ENCODE data around the gene LARGE2. TPM values are rescaled to one million over a fixed set of nuclear protein-coding genes. Genes with fewer than 3 reads are reported as not detected.

The LARGE2 gene
- total RNA-seq, 5 donors from 2014 or later (not counting 1 experiment from before 2014, with no cell fraction given): 2.5 to 9.6 (median 5.1) TPM

- DNase-seq (no peak), ATAC-seq (replicated peaks in 1 of 4) (no peak)
- Histone ChIP-seq H3K27me3 (replicated peaks in 1 of 2; ENCODE audit: control insufficient read depth in 2 of 2, extremely low read depth in 1 of 2, insufficient read depth in 2 of 2, low read length in 1 of 2) (no peaks in the 10 kb centered on the region), H3K36me3 (ENCODE audit: control insufficient read depth in 2 of 2, extremely low read depth in 1 of 2, insufficient read depth in 1 of 2, low read length in 1 of 2) (peaks cover 5 to 77% of the 10 kb centered on the region in 2 donors), H3K4me1 (ENCODE audit: control insufficient read depth in 1 of 2, extremely low read depth in 1 of 2, insufficient read depth in 2 of 2, low read length in 2 of 2) (no peaks in the 10 kb centered on the region), H3K27ac (ENCODE audit: low read length) (no peak overlapping the region), H3K4me3 (ENCODE audit: control insufficient read depth in 1 of 2, extremely low read depth in 1 of 2, low read length in 1 of 2) (no peak overlapping the region), H3K9me3 (no peaks in the 10 kb centered on the region)
- ChIA-PET POLR2A (no interaction called here), CTCF (interaction anchor here (0.7 to 1.6 kb wide), 2 partner anchors 15 to 19 kb away, joined by 3 to 10 read pairs; no protein-coding TSS in a partner anchor)
- Mint-ChIP-seq H3K4me3 (no peak overlapping the region), H3K27me3 (no peaks in the 10 kb centered on the region), H3K36me3 (peaks cover 62% of the 10 kb centered on the region), H3K4me1 (no peaks in the 10 kb centered on the region), H3K27ac (no peak overlapping the region), H3K9me3 (no peaks in the 10 kb centered on the region)
- 100% methylated on average over 1 of the region's 1 CpG for WGBS (ENCODE audit: insufficient coverage)
Measured at GRCh38 chr11:45949992-45950407, 27.5 kb downstream of the LARGE2 start.

- Histone ChIP-seq H3K27me3 (replicated peaks in 1 of 2; ENCODE audit: control insufficient read depth in 2 of 2, extremely low read depth in 1 of 2, insufficient read depth in 2 of 2, low read length in 1 of 2) (no peaks in the 10 kb centered on the region), H3K27ac (ENCODE audit: low read length) (no peak overlapping the region), H3K36me3 (ENCODE audit: control insufficient read depth in 2 of 2, extremely low read depth in 1 of 2, insufficient read depth in 1 of 2, low read length in 1 of 2) (peaks cover 0 to 28% of the 10 kb centered on the region in 2 donors), H3K4me3 (ENCODE audit: control insufficient read depth in 1 of 2, extremely low read depth in 1 of 2, low read length in 1 of 2) (no peak overlapping the region), H3K9me3 (no peaks in the 10 kb centered on the region), H3K4me1 (ENCODE audit: control insufficient read depth in 1 of 2, extremely low read depth in 1 of 2, insufficient read depth in 2 of 2, low read length in 2 of 2) (no peaks in the 10 kb centered on the region)
- DNase-seq (no peak), ATAC-seq (replicated peaks in 1 of 4) (no peak)
- ChIA-PET POLR2A (interaction anchor here in 1 of 2 donors (0.6 kb wide), 1 partner anchor 13 kb away, joined by 3 read pairs; no protein-coding TSS in a partner anchor), CTCF (interaction anchor here (0.6 to 1.5 kb wide), 2 partner anchors 46 to 1495 kb away, joined by 4 to 5 read pairs; no protein-coding TSS in a partner anchor)
- H3K36me3 Mint-ChIP-seq: peaks cover 45% of the 10 kb centered on the region
- no peaks in the 10 kb centered on the region for H3K9me3 Mint-ChIP-seq
- H3K4me3 Mint-ChIP-seq: no peak overlapping the region
- H3K4me1 Mint-ChIP-seq: peaks cover 0 to 6% (median 2%) of the 10 kb centered on the region in 3 donors
- H3K27ac Mint-ChIP-seq: no peak overlapping the region
- WGBS (ENCODE audit: insufficient coverage): no CpG with 5 or more reads among the region's 1 CpG
- no peaks in the 10 kb centered on the region for H3K27me3 Mint-ChIP-seq
Measured at GRCh38 chr11:45959851-45960250, 37.4 kb downstream of the LARGE2 start.

GRCh38 chr11:45960387-45961095, 38.1 kb downstream of the LARGE2 start:
- no peak overlapping the region for H3K4me3 ChIP-seq (ENCODE audit: control insufficient read depth in 1 of 2, extremely low read depth in 1 of 2, low read length in 1 of 2)
- peaks cover 0 to 32% of the 10 kb centered on the region in 2 donors for H3K36me3 ChIP-seq (ENCODE audit: control insufficient read depth in 2 of 2, extremely low read depth in 1 of 2, insufficient read depth in 1 of 2, low read length in 1 of 2)
- no peaks in the 10 kb centered on the region for H3K9me3 ChIP-seq
- no peak overlapping the region for H3K27ac ChIP-seq (ENCODE audit: low read length)
- Mint-ChIP-seq H3K9me3 (no peaks in the 10 kb centered on the region), H3K4me3 (no peak overlapping the region), H3K27ac (no peak overlapping the region), H3K27me3 (no peaks in the 10 kb centered on the region), H3K4me1 (peaks cover 0 to 6% (median 2%) of the 10 kb centered on the region in 3 donors), H3K36me3 (peaks cover 38% of the 10 kb centered on the region)
- no peaks in the 10 kb centered on the region for H3K4me1 ChIP-seq (ENCODE audit: control insufficient read depth in 1 of 2, extremely low read depth in 1 of 2, insufficient read depth in 2 of 2, low read length in 2 of 2)
- no CpG with 5 or more reads among the region's 4 CpGs for WGBS (ENCODE audit: insufficient coverage)
- ChIA-PET CTCF (interaction anchor here in 1 of 2 donors (0.9 kb wide), 1 partner anchor 9 kb away, joined by 7 read pairs; no protein-coding TSS in a partner anchor), POLR2A (no interaction called here)
- H3K27me3 ChIP-seq (replicated peaks in 1 of 2; ENCODE audit: control insufficient read depth in 2 of 2, extremely low read depth in 1 of 2, insufficient read depth in 2 of 2, low read length in 1 of 2): no peaks in the 10 kb centered on the region
- no peak for ATAC-seq (replicated peaks in 1 of 4)
- DNase-seq: no peak

GRCh38 chr11:45961751-45962240, 39.3 kb downstream of the LARGE2 start:
- Histone ChIP-seq H3K9me3 (no peaks in the 10 kb centered on the region), H3K4me3 (ENCODE audit: control insufficient read depth in 1 of 2, extremely low read depth in 1 of 2, low read length in 1 of 2) (no peak overlapping the region), H3K27me3 (replicated peaks in 1 of 2; ENCODE audit: control insufficient read depth in 2 of 2, extremely low read depth in 1 of 2, insufficient read depth in 2 of 2, low read length in 1 of 2) (no peaks in the 10 kb centered on the region), H3K27ac (ENCODE audit: low read length) (no peak overlapping the region), H3K4me1 (ENCODE audit: control insufficient read depth in 1 of 2, extremely low read depth in 1 of 2, insufficient read depth in 2 of 2, low read length in 2 of 2) (no peaks in the 10 kb centered on the region), H3K36me3 (ENCODE audit: control insufficient read depth in 2 of 2, extremely low read depth in 1 of 2, insufficient read depth in 1 of 2, low read length in 1 of 2) (peaks cover 0 to 29% of the 10 kb centered on the region in 2 donors)
- Mint-ChIP-seq H3K27ac (no peak overlapping the region), H3K4me3 (no peak overlapping the region), H3K9me3 (no peaks in the 10 kb centered on the region), H3K4me1 (peaks cover 0 to 6% (median 2%) of the 10 kb centered on the region in 3 donors), H3K36me3 (peaks cover 29% of the 10 kb centered on the region), H3K27me3 (no peaks in the 10 kb centered on the region)
- ATAC-seq (replicated peaks in 1 of 4): no peak
- WGBS (ENCODE audit: insufficient coverage): 60% methylated on average over 1 of the region's 7 CpGs
- DNase-seq: no peak
- CTCF ChIA-PET: interaction anchor here in 1 of 2 donors (0.5 to 0.9 kb wide), 2 partner anchors 10 to 1277 kb away, joined by 3 to 7 read pairs; no protein-coding TSS in a partner anchor
- POLR2A ChIA-PET: no interaction called here

- WGBS (ENCODE audit: insufficient coverage): 96% methylated on average over 4 of the region's 9 CpGs
- H3K27me3 ChIP-seq (replicated peaks in 1 of 2; ENCODE audit: control insufficient read depth in 2 of 2, extremely low read depth in 1 of 2, insufficient read depth in 2 of 2, low read length in 1 of 2): no peaks in the 10 kb centered on the region
- Mint-ChIP-seq H3K4me1 (no peaks in the 10 kb centered on the region), H3K36me3 (peaks cover 21% of the 10 kb centered on the region), H3K27me3 (no peaks in the 10 kb centered on the region), H3K9me3 (no peaks in the 10 kb centered on the region), H3K4me3 (no peak overlapping the region), H3K27ac (no peak overlapping the region)
- H3K27ac ChIP-seq (ENCODE audit: low read length): peak overlapping the region; percentile 8
- H3K36me3 ChIP-seq (ENCODE audit: control insufficient read depth in 2 of 2, extremely low read depth in 1 of 2, insufficient read depth in 1 of 2, low read length in 1 of 2): peaks cover 5 to 58% of the 10 kb centered on the region in 2 donors
- no peak overlapping the region for H3K4me3 ChIP-seq (ENCODE audit: control insufficient read depth in 1 of 2, extremely low read depth in 1 of 2, low read length in 1 of 2)
- no peaks in the 10 kb centered on the region for H3K4me1 ChIP-seq (ENCODE audit: control insufficient read depth in 1 of 2, extremely low read depth in 1 of 2, insufficient read depth in 2 of 2, low read length in 2 of 2)
- peak; percentile 85 to 91 (median 86) for ATAC-seq (replicated peaks in 1 of 4)
- CTCF ChIA-PET: interaction anchor here (0.5 to 3.7 kb wide), 24 partner anchors 9 to 1888 kb away, joined by 3 to 36 read pairs (median 4); partner anchors contain the start of genes AMBRA1 (in 1 of the 2) and PEX16 (in 1 of the 2)
- POLR2A ChIA-PET: interaction anchor here (0.6 kb wide), 2 partner anchors 17 to 146 kb away, joined by 5 to 17 read pairs; no protein-coding TSS in a partner anchor
- peak; percentile 10 to 86 (median 45) for DNase-seq
- H3K9me3 ChIP-seq: no peaks in the 10 kb centered on the region
Measured at GRCh38 chr11:45964911-45965389, 42.5 kb downstream of the LARGE2 start.

GRCh38 chr11:45967506-45967905, 45.0 kb downstream of the LARGE2 start:
- Mint-ChIP-seq H3K36me3 (peaks cover 25% of the 10 kb centered on the region), H3K27ac (no peak overlapping the region), H3K4me3 (no peak overlapping the region), H3K27me3 (no peaks in the 10 kb centered on the region), H3K9me3 (no peaks in the 10 kb centered on the region), H3K4me1 (no peaks in the 10 kb centered on the region)
- H3K9me3 ChIP-seq: no peaks in the 10 kb centered on the region
- no CpG with 5 or more reads among the region's 2 CpGs for WGBS (ENCODE audit: insufficient coverage)
- no peaks in the 10 kb centered on the region for H3K27me3 ChIP-seq (replicated peaks in 1 of 2; ENCODE audit: control insufficient read depth in 2 of 2, extremely low read depth in 1 of 2, insufficient read depth in 2 of 2, low read length in 1 of 2)
- ATAC-seq (replicated peaks in 1 of 4): no peak
- H3K27ac ChIP-seq (ENCODE audit: low read length): no peak overlapping the region
- ChIA-PET CTCF (interaction anchor here (0.7 kb wide), 3 partner anchors 24 to 561 kb away, joined by 3 to 4 read pairs (median 4); no protein-coding TSS in a partner anchor), POLR2A (no interaction called here)
- peaks cover 5 to 55% of the 10 kb centered on the region in 2 donors for H3K36me3 ChIP-seq (ENCODE audit: control insufficient read depth in 2 of 2, extremely low read depth in 1 of 2, insufficient read depth in 1 of 2, low read length in 1 of 2)
- H3K4me1 ChIP-seq (ENCODE audit: control insufficient read depth in 1 of 2, extremely low read depth in 1 of 2, insufficient read depth in 2 of 2, low read length in 2 of 2): no peaks in the 10 kb centered on the region
- DNase-seq: no peak
- H3K4me3 ChIP-seq (ENCODE audit: control insufficient read depth in 1 of 2, extremely low read depth in 1 of 2, low read length in 1 of 2): no peak overlapping the region
